GM23338 (cell line): ENCODE measurements around the gene ZDHHC18. TPM values are rescaled to one million over a fixed set of nuclear protein-coding genes. Genes with fewer than 3 reads are reported as not detected.

Experiments
- ATAC-seq: fragments of 200-7000 bp; cut with Tn5 transposase; 3 replicates; pipeline ENCODE4 v1.9.1; 2020
- DNase-seq: peaks from one replicate; pipeline ENCODE4 v3.0.0-alpha.2; 2015; ENCODE audit warnings: low spot score
- H2AFZ ChIP-seq: fragments of 200-600 bp; sonication (generic); 2 replicates; pipeline ENCODE4 v1.8.0; 2016; ENCODE audit warnings: antibody characterized with exemption, mild to moderate bottlenecking, moderate library complexity
- H3F3A ChIP-seq: fragments of 200-600 bp; sonication (generic); replicated peaks from 2 replicates; pipeline ENCODE4 v1.8.0; 2017; ENCODE audit warnings: antibody characterized with exemption, mixed run types, low read depth
- H3K27ac ChIP-seq: fragments of 200-600 bp; sonication (generic); 2 replicates; pipeline ENCODE4 v1.6.1; 2016; ENCODE audit warnings: low read depth
- H3K27me3 ChIP-seq: fragments of 200-600 bp; sonication (generic); 2 replicates; pipeline ENCODE4 v1.8.0; 2016; ENCODE audit warnings: mild to moderate bottlenecking, mixed run types, moderate library complexity; ENCODE audit not compliant: insufficient read depth
- H3K36me3 ChIP-seq: fragments of 200-600 bp; sonication (generic); 2 replicates; pipeline ENCODE4 v1.8.0; 2016; ENCODE audit warnings: mild to moderate bottlenecking; ENCODE audit not compliant: insufficient read depth
- H3K4me1 ChIP-seq: fragments of 200-600 bp; sonication (generic); 2 replicates; pipeline ENCODE4 v1.8.0; 2016; ENCODE audit warnings: mild to moderate bottlenecking, moderate library complexity; ENCODE audit not compliant: insufficient read depth
- H3K4me2 ChIP-seq: fragments of 200-600 bp; sonication (generic); 2 replicates; pipeline ENCODE4 v1.7.1; 2017; ENCODE audit warnings: mixed run types
- H3K4me3 ChIP-seq: fragments of 200-600 bp; sonication (generic); 2 replicates; pipeline ENCODE4 v1.6.1; 2016; ENCODE audit warnings: mixed run types
- H3K79me2 ChIP-seq: fragments of 200-600 bp; sonication (generic); replicated peaks from 2 replicates; pipeline ENCODE4 v1.8.0; 2017; ENCODE audit warnings: mild to moderate bottlenecking; ENCODE audit not compliant: insufficient read depth
- H3K9me2 ChIP-seq: fragments of 200-600 bp; sonication (generic); 2 replicates; pipeline ENCODE4 v1.8.0; 2017; ENCODE audit not compliant: insufficient read depth
- H4K20me1 ChIP-seq: fragments of 200-600 bp; sonication (generic); replicated peaks from 2 replicates; pipeline ENCODE4 v1.8.0; 2017; ENCODE audit warnings: mild to moderate bottlenecking; ENCODE audit not compliant: insufficient read depth
- H3K27ac Mint-ChIP-seq: 2 replicates; pipeline ENCODE4 v1.8.0; 2020; ENCODE audit warnings: inconsistent platforms, mild to moderate bottlenecking, moderate library complexity, mixed read lengths
- H3K27me3 Mint-ChIP-seq: 3 replicates; pipeline ENCODE4 v1.8.0; 2022; ENCODE audit warnings: low read depth, mild to moderate bottlenecking, moderate library complexity, mixed read lengths, inconsistent platforms; ENCODE audit not compliant: insufficient read depth, poor library complexity
- H3K36me3 Mint-ChIP-seq: 3 replicates; pipeline ENCODE4 v1.8.0; 2021; ENCODE audit warnings: low read depth, mild to moderate bottlenecking, inconsistent platforms, moderate library complexity, mixed read lengths
- H3K4me1 Mint-ChIP-seq: 3 replicates; pipeline ENCODE4 v1.8.0; 2020; ENCODE audit warnings: mild to moderate bottlenecking, inconsistent platforms, mixed read lengths
- H3K4me3 Mint-ChIP-seq: 3 replicates; pipeline ENCODE4 v1.8.0; 2021; ENCODE audit warnings: moderate library complexity, mild to moderate bottlenecking, inconsistent platforms, mixed read lengths
- H3K9me3 Mint-ChIP-seq: 3 replicates; pipeline ENCODE4 v1.8.0; 2020; ENCODE audit warnings: moderate library complexity, mild to moderate bottlenecking, inconsistent platforms, mixed read lengths
- CREB1 ChIP-seq: fragments of 250-450 bp; sonication (Bioruptor Pico); IDR thresholded peaks from 2 replicates; pipeline ENCODE4 v1.5.0; 2020; ENCODE audit warnings: low read depth, mild to moderate bottlenecking, moderate library complexity
- EZH2 ChIP-seq: fragments of 200-600 bp; sonication (generic); IDR thresholded peaks from one replicate; pipeline ENCODE4 v1.8.0; 2017; ENCODE audit warnings: antibody characterized with exemption, mild to moderate bottlenecking, low read depth; ENCODE audit not compliant: unreplicated experiment
- NANOG ChIP-seq: IDR thresholded peaks from 2 replicates; pipeline ENCODE4 v1.6.1; 2016; ENCODE audit warnings: antibody characterized with exemption, borderline replicate concordance
- polyA plus RNA-seq: library from polyadenylated mRNA; unstranded; fragments of >200 nt; fragmentation: Nextera tagmentation; extraction: Ambion mirVana; gene quantifications from 2 replicates; pipeline ENCODE4 v1.2.1, GENCODE V29; 2016
- total RNA-seq: library from RNA; depleted of rRNA; stranded (reverse); fragments of >200 nt; shearing (Covaris generic); gene quantifications from 2 replicates; pipeline ENCODE4 v1.2.3, GENCODE V29; 2014
- TF ChIP-seq, protein P1 (sequence below): fragments of 250-450 bp; sonication (Bioruptor Pico); IDR thresholded peaks from 2 replicates; pipeline ENCODE4 v1.5.0; 2020; ENCODE audit warnings: mild to moderate bottlenecking, moderate library complexity
- TF ChIP-seq, protein P2 (sequence below), 2 experiments: fragments of 200-600 bp in 1 of 2; sonication (generic) in 1 of 2; conservative IDR thresholded peaks; 2 replicates each; pipeline versions ENCODE4 v1.5.1 to v1.6.1; 2016 to 2017; ENCODE audit warnings: antibody characterized with exemption in 2 of 2, low read depth in 2 of 2, mild to moderate bottlenecking in 2 of 2, moderate library complexity in 1 of 2

Gene ZDHHC18
- total and polyA plus RNA-seq, 2 experiments from 2014 or later = 6.3 to 26.8 TPM

DNA sequence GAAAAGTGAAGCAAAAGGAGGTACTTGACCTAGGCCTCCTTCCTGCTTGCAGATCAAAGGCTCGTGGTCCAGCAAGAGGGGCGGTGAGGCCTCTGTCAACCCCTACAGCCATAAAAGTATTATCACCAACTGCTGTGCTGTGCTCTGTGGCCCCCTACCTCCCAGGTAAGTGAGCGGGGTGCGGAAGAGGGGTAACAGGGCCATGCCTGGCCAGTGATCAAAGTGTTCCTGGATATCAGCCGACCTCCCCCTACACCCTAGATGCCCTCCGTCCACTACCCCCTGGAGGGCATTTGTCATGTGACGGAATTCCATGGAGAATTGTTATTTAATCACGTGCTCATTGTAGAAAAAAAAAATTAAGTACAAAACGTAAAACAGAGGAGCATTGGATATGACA, 26.2 kb downstream of the ZDHHC18 start (continued):
- TF ChIP-seq, protein P1, sequence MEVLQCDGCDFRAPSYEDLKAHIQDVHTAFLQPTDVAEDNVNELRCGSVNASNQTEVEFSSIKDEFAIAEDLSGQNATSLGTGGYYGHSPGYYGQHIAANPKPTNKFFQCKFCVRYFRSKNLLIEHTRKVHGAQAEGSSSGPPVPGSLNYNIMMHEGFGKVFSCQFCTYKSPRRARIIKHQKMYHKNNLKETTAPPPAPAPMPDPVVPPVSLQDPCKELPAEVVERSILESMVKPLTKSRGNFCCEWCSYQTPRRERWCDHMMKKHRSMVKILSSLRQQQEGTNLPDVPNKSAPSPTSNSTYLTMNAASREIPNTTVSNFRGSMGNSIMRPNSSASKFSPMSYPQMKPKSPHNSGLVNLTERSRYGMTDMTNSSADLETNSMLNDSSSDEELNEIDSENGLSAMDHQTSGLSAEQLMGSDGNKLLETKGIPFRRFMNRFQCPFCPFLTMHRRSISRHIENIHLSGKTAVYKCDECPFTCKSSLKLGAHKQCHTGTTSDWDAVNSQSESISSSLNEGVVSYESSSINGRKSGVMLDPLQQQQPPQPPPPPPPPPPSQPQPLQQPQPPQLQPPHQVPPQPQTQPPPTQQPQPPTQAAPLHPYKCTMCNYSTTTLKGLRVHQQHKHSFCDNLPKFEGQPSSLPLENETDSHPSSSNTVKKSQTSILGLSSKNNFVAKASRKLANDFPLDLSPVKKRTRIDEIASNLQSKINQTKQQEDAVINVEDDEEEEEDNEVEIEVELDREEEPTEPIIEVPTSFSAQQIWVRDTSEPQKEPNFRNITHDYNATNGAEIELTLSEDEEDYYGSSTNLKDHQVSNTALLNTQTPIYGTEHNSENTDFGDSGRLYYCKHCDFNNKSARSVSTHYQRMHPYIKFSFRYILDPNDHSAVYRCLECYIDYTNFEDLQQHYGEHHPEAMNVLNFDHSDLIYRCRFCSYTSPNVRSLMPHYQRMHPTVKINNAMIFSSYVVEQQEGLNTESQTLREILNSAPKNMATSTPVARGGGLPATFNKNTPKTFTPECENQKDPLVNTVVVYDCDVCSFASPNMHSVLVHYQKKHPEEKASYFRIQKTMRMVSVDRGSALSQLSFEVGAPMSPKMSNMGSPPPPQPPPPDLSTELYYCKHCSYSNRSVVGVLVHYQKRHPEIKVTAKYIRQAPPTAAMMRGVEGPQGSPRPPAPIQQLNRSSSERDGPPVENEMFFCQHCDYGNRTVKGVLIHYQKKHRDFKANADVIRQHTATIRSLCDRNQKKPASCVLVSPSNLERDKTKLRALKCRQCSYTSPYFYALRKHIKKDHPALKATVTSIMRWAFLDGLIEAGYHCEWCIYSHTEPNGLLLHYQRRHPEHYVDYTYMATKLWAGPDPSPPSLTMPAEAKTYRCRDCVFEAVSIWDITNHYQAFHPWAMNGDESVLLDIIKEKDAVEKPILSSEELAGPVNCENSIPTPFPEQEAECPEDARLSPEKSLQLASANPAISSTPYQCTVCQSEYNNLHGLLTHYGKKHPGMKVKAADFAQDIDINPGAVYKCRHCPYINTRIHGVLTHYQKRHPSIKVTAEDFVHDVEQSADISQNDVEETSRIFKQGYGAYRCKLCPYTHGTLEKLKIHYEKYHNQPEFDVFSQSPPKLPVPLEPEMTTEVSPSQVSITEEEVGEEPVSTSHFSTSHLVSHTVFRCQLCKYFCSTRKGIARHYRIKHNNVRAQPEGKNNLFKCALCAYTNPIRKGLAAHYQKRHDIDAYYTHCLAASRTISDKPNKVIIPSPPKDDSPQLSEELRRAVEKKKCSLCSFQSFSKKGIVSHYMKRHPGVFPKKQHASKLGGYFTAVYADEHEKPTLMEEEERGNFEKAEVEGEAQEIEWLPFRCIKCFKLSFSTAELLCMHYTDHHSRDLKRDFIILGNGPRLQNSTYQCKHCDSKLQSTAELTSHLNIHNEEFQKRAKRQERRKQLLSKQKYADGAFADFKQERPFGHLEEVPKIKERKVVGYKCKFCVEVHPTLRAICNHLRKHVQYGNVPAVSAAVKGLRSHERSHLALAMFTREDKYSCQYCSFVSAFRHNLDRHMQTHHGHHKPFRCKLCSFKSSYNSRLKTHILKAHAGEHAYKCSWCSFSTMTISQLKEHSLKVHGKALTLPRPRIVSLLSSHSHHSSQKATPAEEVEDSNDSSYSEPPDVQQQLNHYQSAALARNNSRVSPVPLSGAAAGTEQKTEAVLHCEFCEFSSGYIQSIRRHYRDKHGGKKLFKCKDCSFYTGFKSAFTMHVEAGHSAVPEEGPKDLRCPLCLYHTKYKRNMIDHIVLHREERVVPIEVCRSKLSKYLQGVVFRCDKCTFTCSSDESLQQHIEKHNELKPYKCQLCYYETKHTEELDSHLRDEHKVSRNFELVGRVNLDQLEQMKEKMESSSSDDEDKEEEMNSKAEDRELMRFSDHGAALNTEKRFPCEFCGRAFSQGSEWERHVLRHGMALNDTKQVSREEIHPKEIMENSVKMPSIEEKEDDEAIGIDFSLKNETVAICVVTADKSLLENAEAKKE (CRISPR knock-in tag) = no peak
- TF ChIP-seq CREB1 (CRISPR knock-in tag) (no peak), NANOG (no peak), EZH2 (no peak)

DNA sequence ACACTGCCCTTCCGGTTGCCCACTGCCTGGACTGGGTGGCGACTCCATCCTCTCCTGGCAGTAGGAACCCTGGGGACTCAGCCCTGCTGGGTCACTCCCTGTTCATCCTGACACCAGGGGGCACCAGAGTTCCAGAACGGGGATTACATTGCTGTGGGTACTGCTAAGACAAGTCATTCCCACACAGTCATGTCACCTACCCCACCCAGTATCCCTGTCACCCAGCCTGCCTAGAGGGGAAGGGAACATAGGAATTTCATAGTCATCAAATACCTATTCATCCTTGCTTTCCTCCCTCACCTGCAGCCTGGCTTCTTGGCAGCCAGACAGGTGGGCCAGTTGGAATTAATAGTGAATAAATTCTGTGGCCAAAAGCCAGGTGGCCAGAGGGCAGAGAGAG, 26.7 kb downstream of the ZDHHC18 start:
- TF ChIP-seq, protein P2, sequence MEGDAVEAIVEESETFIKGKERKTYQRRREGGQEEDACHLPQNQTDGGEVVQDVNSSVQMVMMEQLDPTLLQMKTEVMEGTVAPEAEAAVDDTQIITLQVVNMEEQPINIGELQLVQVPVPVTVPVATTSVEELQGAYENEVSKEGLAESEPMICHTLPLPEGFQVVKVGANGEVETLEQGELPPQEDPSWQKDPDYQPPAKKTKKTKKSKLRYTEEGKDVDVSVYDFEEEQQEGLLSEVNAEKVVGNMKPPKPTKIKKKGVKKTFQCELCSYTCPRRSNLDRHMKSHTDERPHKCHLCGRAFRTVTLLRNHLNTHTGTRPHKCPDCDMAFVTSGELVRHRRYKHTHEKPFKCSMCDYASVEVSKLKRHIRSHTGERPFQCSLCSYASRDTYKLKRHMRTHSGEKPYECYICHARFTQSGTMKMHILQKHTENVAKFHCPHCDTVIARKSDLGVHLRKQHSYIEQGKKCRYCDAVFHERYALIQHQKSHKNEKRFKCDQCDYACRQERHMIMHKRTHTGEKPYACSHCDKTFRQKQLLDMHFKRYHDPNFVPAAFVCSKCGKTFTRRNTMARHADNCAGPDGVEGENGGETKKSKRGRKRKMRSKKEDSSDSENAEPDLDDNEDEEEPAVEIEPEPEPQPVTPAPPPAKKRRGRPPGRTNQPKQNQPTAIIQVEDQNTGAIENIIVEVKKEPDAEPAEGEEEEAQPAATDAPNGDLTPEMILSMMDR (conservative IDR thresholded peaks at IDR 0.05; ENCODE audit: low read depth in 2 of 2) = peak; percentile 85 to 93
- no peak for TF ChIP-seq NANOG
- H3K79me2 ChIP-seq = no peaks in the 10 kb centered on the region
- ATAC-seq (peak; percentile 88), DNase-seq (peak; percentile 90)
- peaks cover 22% of the 10 kb centered on the region for H3K4me1 Mint-ChIP-seq
- peaks cover 7% of the 10 kb centered on the region; the same call in 1 of the 2 replicates for H3K4me1 ChIP-seq
- H3K9me3 Mint-ChIP-seq = no peaks in the 10 kb centered on the region
- no peak overlapping the region for H3K4me3 Mint-ChIP-seq
- H3K36me3 Mint-ChIP-seq = peaks cover 35% of the 10 kb centered on the region
- H3K36me3 ChIP-seq = peaks cover 4% of the 10 kb centered on the region; the same call in 1 of the 2 replicates
- no peak overlapping the region for H3K4me2 ChIP-seq
- H3K27me3 Mint-ChIP-seq = peaks cover 6% of the 10 kb centered on the region
- H3F3A ChIP-seq = no peaks in the 10 kb centered on the region
- no peak overlapping the region for H3K27ac ChIP-seq
- H3K4me3 ChIP-seq = no peak overlapping the region
- no peaks in the 10 kb centered on the region for H3K27me3 ChIP-seq
- no peaks in the 10 kb centered on the region for H3K9me2 ChIP-seq
- peak overlapping the region; percentile 45 for H3K27ac Mint-ChIP-seq
- no peak overlapping the region for H2AFZ ChIP-seq
- H4K20me1 ChIP-seq = no peaks in the 10 kb centered on the region
